HL-60 (cell line): Measurements from ENCODE around the gene MRM1.

Experiments used
- CTCF ChIP-seq: IDR thresholded peaks from one replicate; pipeline ENCODE4 v1.5.1; 2011; ENCODE audit warnings: low read length, control low read depth, inconsistent platforms; ENCODE audit not compliant: insufficient read depth
- GABPA ChIP-seq: IDR thresholded peaks from 2 replicates; pipeline ENCODE4 v1.6.1; 2012; ENCODE audit warnings: low read depth
- POLR2AphosphoS5 ChIP-seq: IDR thresholded peaks from 2 replicates; pipeline ENCODE4 v1.6.1; 2012; ENCODE audit warnings: low read depth
- REST ChIP-seq: IDR thresholded peaks from 2 replicates; pipeline ENCODE4 v1.6.1; 2012; ENCODE audit warnings: low read depth; ENCODE audit not compliant: insufficient replicate concordance
- SPI1 ChIP-seq: IDR thresholded peaks from 2 replicates; pipeline ENCODE4 v1.6.1; 2012; ENCODE audit warnings: low read depth, mild to moderate bottlenecking, borderline replicate concordance

- TF ChIP-seq CTCF: no peak
- TF ChIP-seq REST: no peak
- TF ChIP-seq POLR2AphosphoS5: no peak
- no peak for TF ChIP-seq GABPA
- no peak for TF ChIP-seq SPI1
Measured at GRCh38 chr17:36610474-36610873, 9.1 kb downstream of the MRM1 start.
